COLO668 (cell line): ENCODE data around the gene GRK3.
"Not testable (repeated sequence)": the region's sequence is repeated elsewhere in the genome, so short reads cannot be mapped to it uniquely, and the experiment has no call there.

ENCODE experiments used
- DNase-seq: peaks from one replicate; lab custom pipeline; 2025; ENCODE audit not compliant: unreplicated experiment; lab: John Stamatoyannopoulos, UW

GRK3 gene

GRCh38 chr22:25548866-25549464 lies 15.5 kb upstream of the GRK3 start:
- peak; percentile 54 for DNase-seq

GRCh38 chr22:25551396-25551795 lies 13.1 kb upstream of the GRK3 start:
- no peak for DNase-seq

- DNase-seq = not testable (repeated sequence)
Measured at GRCh38 chr22:25552405-25552804, 12.1 kb upstream of the GRK3 start.

GRCh38 chr22:25553131-25553530 lies 11.3 kb upstream of the GRK3 start:
- DNase-seq = no peak

GRCh38 chr22:25554238-25554671 lies 10.2 kb upstream of the GRK3 start:
- DNase-seq = no peak

GRCh38 chr22:25554689-25555088 lies 9.8 kb upstream of the GRK3 start:
- no peak for DNase-seq

- DNase-seq = no peak
Measured at GRCh38 chr22:25555586-25555985, 8.9 kb upstream of the GRK3 start.

GRCh38 chr22:25557218-25557617 lies 7.3 kb upstream of the GRK3 start:
- DNase-seq = no peak

GRCh38 chr22:25558341-25558740 lies 6.1 kb upstream of the GRK3 start:
- DNase-seq = no peak

- DNase-seq = not testable (repeated sequence)
Measured at GRCh38 chr22:25559910-25560309, 4.6 kb upstream of the GRK3 start.

GRCh38 chr22:25561182-25561581 lies 3.3 kb upstream of the GRK3 start:
- DNase-seq = not testable (repeated sequence)

- DNase-seq = not testable (repeated sequence)
Measured at GRCh38 chr22:25561927-25562326, 2.5 kb upstream of the GRK3 start.

GRCh38 chr22:25562966-25563760 lies 1.3 kb upstream of the GRK3 start:
- DNase-seq = not testable (repeated sequence)

GRCh38 chr22:25563761-25564319 lies 635 bp upstream of the GRK3 start:
- no peak for DNase-seq

GRCh38 chr22:25564979-25565677 lies 653 bp downstream of the GRK3 start:
- peak; percentile 49 for DNase-seq

- DNase-seq = no peak
Measured at GRCh38 chr22:25566186-25566897, 1.9 kb downstream of the GRK3 start.

- DNase-seq = no peak
Measured at GRCh38 chr22:25566898-25567235, 2.4 kb downstream of the GRK3 start.

- no peak for DNase-seq
Measured at GRCh38 chr22:25567251-25567675, 2.8 kb downstream of the GRK3 start.

- DNase-seq = not testable (repeated sequence)
Measured at GRCh38 chr22:25568066-25568465, 3.6 kb downstream of the GRK3 start.

GRCh38 chr22:25569361-25569760 lies 4.9 kb downstream of the GRK3 start:
- no peak for DNase-seq

GRCh38 chr22:25569983-25570382 lies 5.5 kb downstream of the GRK3 start:
- DNase-seq = no peak
